Endodermal cell (in vitro differentiated cells): ENCODE results near the gene PWWP2B. TPM values are rescaled to one million over a fixed set of nuclear protein-coding genes. Genes with fewer than 3 reads are reported as not detected.

Experiments
- DNase-seq: peaks from one replicate; pipeline ENCODE4 v3.0.0-alpha.2; 2017
- H3K27ac ChIP-seq: 2 replicates; pipeline ENCODE4 v1.5.1; 2013; ENCODE audit warnings: mild to moderate bottlenecking, low read depth, low read length, moderate library complexity
- H3K27me3 ChIP-seq: 2 replicates; pipeline ENCODE4 v1.6.1; 2013; ENCODE audit warnings: mild to moderate bottlenecking, low read length, moderate library complexity; ENCODE audit not compliant: insufficient read depth, control insufficient read depth, poor library complexity, severe bottlenecking
- H3K36me3 ChIP-seq: 2 replicates; pipeline ENCODE4 v1.7.0; 2013; ENCODE audit warnings: mild to moderate bottlenecking, low read length, moderate library complexity; ENCODE audit not compliant: control insufficient read depth, insufficient read depth
- H3K4me1 ChIP-seq: one replicate; pipeline ENCODE4 v1.7.0; 2013; ENCODE audit warnings: low read length; ENCODE audit not compliant: control insufficient read depth, insufficient read depth
- H3K4me3 ChIP-seq: 2 replicates; pipeline ENCODE4 v1.5.1; 2013; ENCODE audit warnings: mild to moderate bottlenecking, low read length, moderate library complexity
- H3K9ac ChIP-seq: 2 replicates; pipeline ENCODE4 v1.6.1; 2013; ENCODE audit warnings: mild to moderate bottlenecking, low read length, moderate library complexity; ENCODE audit not compliant: poor library complexity, severe bottlenecking; ENCODE audit errors: extremely low read depth
- H3K9me3 ChIP-seq: 2 replicates; pipeline ENCODE4 v1.6.1; 2013; ENCODE audit warnings: mild to moderate bottlenecking, low read length, moderate library complexity; ENCODE audit not compliant: control insufficient read depth
- H3K27ac Mint-ChIP-seq: 2 replicates; pipeline ENCODE4 v1.8.0; 2020; ENCODE audit warnings: mixed read lengths
- H3K27me3 Mint-ChIP-seq: 2 replicates; pipeline ENCODE4 v1.8.0; 2021; ENCODE audit warnings: mild to moderate bottlenecking, mixed read lengths; ENCODE audit not compliant: insufficient read depth
- H3K36me3 Mint-ChIP-seq: 2 replicates; pipeline ENCODE4 v1.8.0; 2020; ENCODE audit warnings: low read depth, mixed read lengths
- H3K4me1 Mint-ChIP-seq: 2 replicates; pipeline ENCODE4 v1.8.0; 2020; ENCODE audit warnings: mixed read lengths
- H3K4me3 Mint-ChIP-seq: 2 replicates; pipeline ENCODE4 v1.8.0; 2020; ENCODE audit warnings: mild to moderate bottlenecking, moderate library complexity, mixed read lengths
- H3K9me3 Mint-ChIP-seq: 2 replicates; pipeline ENCODE4 v1.8.0; 2020; ENCODE audit warnings: mild to moderate bottlenecking, mixed read lengths
- CTCF ChIP-seq: fragments of 200-600 bp; sonication (generic); conservative IDR thresholded peaks from 2 replicates; pipeline ENCODE4 v1.5.0; 2021; ENCODE audit warnings: antibody characterized with exemption, mild to moderate bottlenecking
- WGBS, 2 experiments: methylation state at CpG; one replicate each; pipeline versions ENCODE4 v1.1.5 to v1.1.7; 2013; ENCODE audit warnings: missing lambda C conversion rate in 2 of 2, mixed read lengths in 1 of 2; ENCODE audit not compliant: insufficient coverage in 1 of 2, insufficient read length in 1 of 2; 5-methylcytosine and 5-hydroxymethylcytosine counted together
- total RNA-seq, 2 donors: library from RNA; stranded (reverse); fragmentation: NEBNext Ultra II Directional in 1 of 2; extraction: Animal tissue kit (Norgen Biotek cat#: 25700) in 1 of 2; gene quantifications; 2 replicates in 1 of 2; 3 replicates in 1 of 2; pipeline ENCODE4 v1.2.1, GENCODE V29; 2021

Gene PWWP2B
- total RNA-seq, 2 donors from 2014 or later = 11.4 to 13.9 TPM

DNA sequence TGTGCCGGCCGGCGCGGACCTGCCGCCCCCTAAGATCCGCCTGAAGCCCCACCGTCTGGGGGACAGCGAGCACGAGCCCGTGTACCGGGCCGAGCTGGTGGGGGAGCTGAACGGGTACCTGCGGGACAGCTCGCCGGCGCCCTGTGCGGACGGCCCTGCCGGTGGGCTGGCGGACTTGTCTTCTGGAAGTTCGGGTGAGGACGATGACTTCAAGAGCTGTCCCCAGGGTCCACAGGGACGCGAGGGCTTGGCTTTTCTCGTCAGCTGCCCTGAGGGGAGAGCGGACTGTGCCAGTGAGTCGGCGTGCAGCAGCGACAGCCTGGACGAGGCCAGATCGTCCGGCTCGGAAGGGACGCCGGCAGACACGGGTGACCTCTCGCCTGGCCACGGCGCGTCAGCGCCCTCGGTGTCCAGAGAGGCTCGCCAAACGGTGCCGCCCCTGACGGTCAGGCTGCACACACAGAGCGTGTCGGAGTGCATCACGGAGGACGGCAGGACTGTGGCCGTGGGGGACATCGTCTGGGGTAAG lies 8.5 kb downstream of the PWWP2B start:
- Histone ChIP-seq H3K27me3 (no peaks in the 10 kb centered on the region), H3K27ac (no peak overlapping the region), H3K4me1 (no peaks in the 10 kb centered on the region), H3K9ac (no peak overlapping the region), H3K9me3 (no peaks in the 10 kb centered on the region), H3K36me3 (no peaks in the 10 kb centered on the region), H3K4me3 (no peak overlapping the region)
- WGBS, 2 experiments = 94 to 98% methylated on average over 48 to 53 of the region's 53 CpGs
- no peak for TF ChIP-seq CTCF
- no peaks in the 10 kb centered on the region for H3K27me3 Mint-ChIP-seq
- H3K4me1 Mint-ChIP-seq = peaks cover 19% of the 10 kb centered on the region
- DNase-seq = no peak
- H3K36me3 Mint-ChIP-seq = peaks cover 7% of the 10 kb centered on the region
- no peak overlapping the region for H3K4me3 Mint-ChIP-seq
- H3K27ac Mint-ChIP-seq = peak overlapping the region; percentile 61
- no peaks in the 10 kb centered on the region for H3K9me3 Mint-ChIP-seq

DNA sequence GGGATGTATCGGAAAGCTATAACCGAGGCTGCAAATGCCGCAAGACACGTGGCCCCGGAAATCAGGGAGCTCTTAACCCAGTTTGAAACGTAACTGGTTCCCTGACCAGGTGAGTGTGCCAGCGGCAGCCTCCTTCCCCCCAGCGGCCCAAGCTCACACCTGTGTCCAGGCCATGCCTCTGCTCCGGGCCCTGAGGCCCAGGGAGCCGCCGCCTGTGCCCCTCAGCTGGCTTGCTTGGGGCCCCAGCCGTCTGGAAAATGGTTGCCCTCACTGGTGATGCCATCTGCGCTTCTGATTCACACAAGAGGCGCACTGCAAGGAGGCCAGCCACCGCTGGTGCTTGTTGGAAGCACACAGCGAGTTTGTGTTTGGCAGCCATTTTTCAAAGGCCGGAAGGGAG lies 9.2 kb downstream of the PWWP2B start:
- no peaks in the 10 kb centered on the region for H3K4me1 ChIP-seq
- Mint-ChIP-seq H3K9me3 (no peaks in the 10 kb centered on the region), H3K4me1 (peaks cover 17% of the 10 kb centered on the region), H3K4me3 (no peak overlapping the region), H3K27ac (peak overlapping the region; percentile 42), H3K27me3 (no peaks in the 10 kb centered on the region), H3K36me3 (peaks cover 7% of the 10 kb centered on the region)
- no peaks in the 10 kb centered on the region for H3K36me3 ChIP-seq
- TF ChIP-seq CTCF = no peak
- 93 to 97% methylated on average over 15 to 17 of the region's 17 CpGs for whole genome bisulfite sequencing, 2 experiments
- H3K27me3 ChIP-seq = no peaks in the 10 kb centered on the region
- H3K9me3 ChIP-seq = no peaks in the 10 kb centered on the region
- no peak overlapping the region for H3K4me3 ChIP-seq
- no peak overlapping the region for H3K27ac ChIP-seq
- no peak overlapping the region for H3K9ac ChIP-seq
- DNase-seq = no peak

GRCh38 chr10:132406750-132407149 lies 9.8 kb downstream of the PWWP2B start:
- TF ChIP-seq CTCF = no peak
- Mint-ChIP-seq H3K27ac (peak overlapping the region; percentile 61), H3K4me1 (peaks cover 20% of the 10 kb centered on the region), H3K9me3 (no peaks in the 10 kb centered on the region), H3K36me3 (peaks cover 7% of the 10 kb centered on the region), H3K27me3 (no peaks in the 10 kb centered on the region), H3K4me3 (no peak overlapping the region)
- no peak overlapping the region for H3K27ac ChIP-seq
- H3K36me3 ChIP-seq = no peaks in the 10 kb centered on the region
- H3K27me3 ChIP-seq = no peaks in the 10 kb centered on the region
- no peaks in the 10 kb centered on the region for H3K9me3 ChIP-seq
- 95 to 96% methylated on average over 11 to 15 of the region's 16 CpGs for WGBS, 2 experiments
- no peak for DNase-seq
- H3K4me3 ChIP-seq = no peak overlapping the region
- H3K4me1 ChIP-seq = no peaks in the 10 kb centered on the region
- H3K9ac ChIP-seq = no peak overlapping the region
